ENCODE data around the gene ANKRD44.

GRCh38 chr2:197270601-197271000, 40.0 kb downstream of the ANKRD44 start:
- TF ChIP-seq CEBPB (IDR thresholded peaks at IDR 0.05; ENCODE audit: low read depth, low read length) (no peak), RFX5 (IDR thresholded peaks at IDR 0.05; ENCODE audit: borderline replicate concordance, low read depth, low read length) (no peak), EZH2 (IDR thresholded peaks at IDR 0.05; ENCODE audit: low read depth, low read length, severe bottlenecking) (no peak), EP300 (IDR thresholded peaks at IDR 0.05; ENCODE audit: borderline replicate concordance in 1 of 2, low read depth in 2 of 2, low read length in 2 of 2) (no peak)
- TF ChIP-seq, protein P1, sequence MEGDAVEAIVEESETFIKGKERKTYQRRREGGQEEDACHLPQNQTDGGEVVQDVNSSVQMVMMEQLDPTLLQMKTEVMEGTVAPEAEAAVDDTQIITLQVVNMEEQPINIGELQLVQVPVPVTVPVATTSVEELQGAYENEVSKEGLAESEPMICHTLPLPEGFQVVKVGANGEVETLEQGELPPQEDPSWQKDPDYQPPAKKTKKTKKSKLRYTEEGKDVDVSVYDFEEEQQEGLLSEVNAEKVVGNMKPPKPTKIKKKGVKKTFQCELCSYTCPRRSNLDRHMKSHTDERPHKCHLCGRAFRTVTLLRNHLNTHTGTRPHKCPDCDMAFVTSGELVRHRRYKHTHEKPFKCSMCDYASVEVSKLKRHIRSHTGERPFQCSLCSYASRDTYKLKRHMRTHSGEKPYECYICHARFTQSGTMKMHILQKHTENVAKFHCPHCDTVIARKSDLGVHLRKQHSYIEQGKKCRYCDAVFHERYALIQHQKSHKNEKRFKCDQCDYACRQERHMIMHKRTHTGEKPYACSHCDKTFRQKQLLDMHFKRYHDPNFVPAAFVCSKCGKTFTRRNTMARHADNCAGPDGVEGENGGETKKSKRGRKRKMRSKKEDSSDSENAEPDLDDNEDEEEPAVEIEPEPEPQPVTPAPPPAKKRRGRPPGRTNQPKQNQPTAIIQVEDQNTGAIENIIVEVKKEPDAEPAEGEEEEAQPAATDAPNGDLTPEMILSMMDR (IDR thresholded peaks at IDR 0.05; ENCODE audit: control extremely low read depth in 1 of 3, insufficient read depth in 1 of 3, low read depth in 1 of 3, low read length in 3 of 3), result no peak

Data from H1 (cell line).